Ishikawa (cell line): ENCODE data around the gene SCG2.
A peak's percentile ranks its signal among the peaks of the same experiment; 100 is the strongest.

ENCODE experiments used
- CEBPB ChIP-seq: IDR thresholded peaks from 2 replicates; pipeline ENCODE4 v1.6.1; 2012
- CREB1 ChIP-seq: IDR thresholded peaks from 2 replicates; pipeline ENCODE4 v1.6.1; 2012; ENCODE audit warnings: low read depth
- EGR1 ChIP-seq: IDR thresholded peaks from 2 replicates; pipeline ENCODE4 v1.6.1; 2012
- EP300 ChIP-seq: IDR thresholded peaks from 2 replicates; pipeline ENCODE4 v1.6.1; 2012; ENCODE audit warnings: borderline replicate concordance
- FOXM1 ChIP-seq: IDR thresholded peaks from 2 replicates; pipeline ENCODE4 v1.6.1; 2012; ENCODE audit warnings: low read depth, borderline replicate concordance
- MAX ChIP-seq: IDR thresholded peaks from 2 replicates; pipeline ENCODE4 v1.6.1; 2012
- NFIC ChIP-seq: IDR thresholded peaks from 2 replicates; pipeline ENCODE4 v1.6.1; 2012
- RAD21 ChIP-seq: IDR thresholded peaks from 2 replicates; pipeline ENCODE4 v1.6.1; 2012; ENCODE audit warnings: low read depth
- REST ChIP-seq: IDR thresholded peaks from 2 replicates; pipeline ENCODE4 v1.6.1; 2012; ENCODE audit warnings: low read depth, mild to moderate bottlenecking
- TAF1 ChIP-seq: IDR thresholded peaks from 2 replicates; pipeline ENCODE4 v1.6.1; 2012; ENCODE audit warnings: low read depth, mild to moderate bottlenecking
- TCF12 ChIP-seq: IDR thresholded peaks from 2 replicates; pipeline ENCODE4 v1.6.1; 2012; ENCODE audit warnings: low read depth
- TEAD4 ChIP-seq: IDR thresholded peaks from 2 replicates; pipeline ENCODE4 v1.6.1; 2012
- USF1 ChIP-seq: IDR thresholded peaks from 2 replicates; pipeline ENCODE4 v1.6.1; 2012
- YY1 ChIP-seq: IDR thresholded peaks from 2 replicates; pipeline ENCODE4 v1.6.1; 2012; ENCODE audit warnings: low read depth
- ZBTB7A ChIP-seq: IDR thresholded peaks from 2 replicates; pipeline ENCODE4 v1.6.1; 2012; ENCODE audit warnings: low read depth

Gene SCG2

GRCh38 chr2:223601932-223602666 is at the start of gene SCG2:
Gene SCG2, minus strand, starts transcription at chr2:223602361. Its CDS starts 3,079 bp downstream, at chr2:223599282.
- peak; percentile 51; the same call in 1 of the 2 replicates for TF ChIP-seq CREB1
- TF ChIP-seq RAD21, result peak; percentile 19; the same call in 1 of the 2 replicates
- TF ChIP-seq REST, result peak; percentile 90
- no peak for TF ChIP-seq MAX
- no peak for TF ChIP-seq YY1

GRCh38 chr2:223649554-223650533 is 47.7 kb upstream of the SCG2 start:
- TF ChIP-seq EGR1, result no peak
- TF ChIP-seq CREB1, result no peak
- no peak for TF ChIP-seq TEAD4
- TF ChIP-seq TCF12, result no peak
- no peak for TF ChIP-seq TAF1
- TF ChIP-seq NFIC, result no peak
- TF ChIP-seq EP300, result no peak
- no peak for TF ChIP-seq CEBPB
- TF ChIP-seq MAX, result no peak
- TF ChIP-seq RAD21, result no peak
- no peak for TF ChIP-seq FOXM1
- TF ChIP-seq YY1, result no peak
- TF ChIP-seq USF1, result no peak
- TF ChIP-seq REST, result no peak
- no peak for TF ChIP-seq ZBTB7A

- TF ChIP-seq RAD21, result no peak
- no peak for TF ChIP-seq USF1
Measured at GRCh38 chr2:223648755-223649154, 46.6 kb upstream of the SCG2 start.

GRCh38 chr2:223647258-223647952 is 45.2 kb upstream of the SCG2 start:
- TF ChIP-seq RAD21, result no peak
- TF ChIP-seq USF1, result no peak
- no peak for TF ChIP-seq REST
- no peak for TF ChIP-seq NFIC
- TF ChIP-seq TEAD4, result no peak
- no peak for TF ChIP-seq CEBPB
- TF ChIP-seq TAF1, result no peak
- TF ChIP-seq EP300, result no peak
- TF ChIP-seq FOXM1, result no peak
- TF ChIP-seq ZBTB7A, result no peak
